Sigmoid colon (tissue), 3 donors: ENCODE data around the gene PLA2G15.

ENCODE experiments used
- POLR2A ChIP-seq, 2 donors: fragments of 450-650 bp; IDR thresholded peaks; one replicate each; pipeline ENCODE4 v1.6.1; 2016; ENCODE audit warnings: antibody characterized with exemption in 2 of 2, mild to moderate bottlenecking in 2 of 2, moderate library complexity in 2 of 2
- TF ChIP-seq, protein P1 (sequence below), 4 experiments: fragments of 450-650 bp in 3 of 4; fragments of 200-600 bp in 1 of 4; IDR thresholded peaks; one replicate each; pipeline ENCODE4 v1.5.1; 2016 to 2019; ENCODE audit warnings: antibody characterized with exemption in 4 of 4, mild to moderate bottlenecking in 3 of 4, moderate library complexity in 2 of 4

DNA sequence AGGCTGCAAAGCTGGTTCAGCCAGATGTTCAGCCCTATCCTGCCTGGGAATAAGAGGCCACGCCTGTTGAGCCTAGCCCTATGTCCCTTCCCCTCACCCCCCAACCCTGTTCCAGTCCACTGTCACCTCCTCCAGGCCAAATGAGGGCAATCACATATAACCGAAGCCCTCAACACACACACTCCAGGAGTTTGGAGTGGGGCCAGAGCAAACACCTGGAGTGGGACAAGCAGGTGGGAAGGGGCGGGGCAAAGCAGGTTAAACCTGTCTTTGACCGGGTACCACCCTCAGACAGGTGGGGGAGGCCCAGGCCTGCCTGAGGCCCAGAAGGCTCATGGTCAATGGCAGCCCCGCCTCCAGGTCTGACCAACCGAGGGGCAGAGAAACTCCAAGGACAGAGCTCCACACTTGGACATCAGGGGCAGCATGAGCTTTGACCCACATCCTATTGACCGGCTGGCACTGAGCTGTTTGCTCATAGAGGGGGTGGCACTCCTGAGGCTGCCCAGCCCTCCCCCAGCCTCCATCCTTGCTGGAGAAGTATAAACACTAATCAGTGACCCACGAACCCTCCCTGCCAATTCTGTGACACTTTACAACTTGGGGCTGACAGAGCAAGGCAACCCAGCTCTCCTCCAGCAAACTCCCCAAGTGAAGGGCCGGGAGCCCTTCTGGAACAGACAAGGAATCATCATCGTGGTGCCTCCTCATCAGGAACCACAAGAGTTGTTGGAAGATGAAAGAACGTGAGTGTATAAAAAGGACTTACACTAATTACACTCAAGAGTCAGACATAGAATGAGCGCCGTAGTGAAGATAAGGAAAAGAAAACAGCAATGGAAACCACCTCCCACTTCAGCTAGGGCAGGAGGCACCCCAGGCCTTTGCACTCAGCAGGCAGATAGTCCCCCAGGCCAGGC is 10.7 kb upstream of the PLA2G15 start:
- TF ChIP-seq, protein P1, sequence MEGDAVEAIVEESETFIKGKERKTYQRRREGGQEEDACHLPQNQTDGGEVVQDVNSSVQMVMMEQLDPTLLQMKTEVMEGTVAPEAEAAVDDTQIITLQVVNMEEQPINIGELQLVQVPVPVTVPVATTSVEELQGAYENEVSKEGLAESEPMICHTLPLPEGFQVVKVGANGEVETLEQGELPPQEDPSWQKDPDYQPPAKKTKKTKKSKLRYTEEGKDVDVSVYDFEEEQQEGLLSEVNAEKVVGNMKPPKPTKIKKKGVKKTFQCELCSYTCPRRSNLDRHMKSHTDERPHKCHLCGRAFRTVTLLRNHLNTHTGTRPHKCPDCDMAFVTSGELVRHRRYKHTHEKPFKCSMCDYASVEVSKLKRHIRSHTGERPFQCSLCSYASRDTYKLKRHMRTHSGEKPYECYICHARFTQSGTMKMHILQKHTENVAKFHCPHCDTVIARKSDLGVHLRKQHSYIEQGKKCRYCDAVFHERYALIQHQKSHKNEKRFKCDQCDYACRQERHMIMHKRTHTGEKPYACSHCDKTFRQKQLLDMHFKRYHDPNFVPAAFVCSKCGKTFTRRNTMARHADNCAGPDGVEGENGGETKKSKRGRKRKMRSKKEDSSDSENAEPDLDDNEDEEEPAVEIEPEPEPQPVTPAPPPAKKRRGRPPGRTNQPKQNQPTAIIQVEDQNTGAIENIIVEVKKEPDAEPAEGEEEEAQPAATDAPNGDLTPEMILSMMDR (IDR thresholded peaks at IDR 0.05): no peak
- TF ChIP-seq POLR2A (IDR thresholded peaks at IDR 0.05): no peak
